ENCODE data around the gene RBFOX1.

The RBFOX1 gene

GRCh38 chr16:7331997-7332396, 648 bp upstream of the RBFOX1 start:
- TF ChIP-seq ZFX (IDR thresholded peaks at IDR 0.05; ENCODE audit: borderline replicate concordance): no peak
- TF ChIP-seq CTCF (IDR thresholded peaks at IDR 0.05): no peak
- H3K27ac ChIP-seq: no peak overlapping the region

- TF ChIP-seq CTCF (IDR thresholded peaks at IDR 0.05) (no peak), ZFX (IDR thresholded peaks at IDR 0.05; ENCODE audit: borderline replicate concordance) (no peak)
- no peak overlapping the region for H3K27ac ChIP-seq
Observed at GRCh38 chr16:7333180-7333725, 608 bp downstream of the RBFOX1 start.

GRCh38 chr16:7334801-7335560, 2.3 kb downstream of the RBFOX1 start:
- no peak for TF ChIP-seq ZFX (IDR thresholded peaks at IDR 0.05; ENCODE audit: borderline replicate concordance)
- no peak for TF ChIP-seq CTCF (IDR thresholded peaks at IDR 0.05)
- H3K27ac ChIP-seq: no peak overlapping the region

- TF ChIP-seq ZFX (IDR thresholded peaks at IDR 0.05; ENCODE audit: borderline replicate concordance): no peak
- no peak overlapping the region for H3K27ac ChIP-seq
Observed at GRCh38 chr16:7335991-7336634, 3.5 kb downstream of the RBFOX1 start.

GRCh38 chr16:7336742-7337141, 4.1 kb downstream of the RBFOX1 start:
- TF ChIP-seq ZFX (IDR thresholded peaks at IDR 0.05; ENCODE audit: borderline replicate concordance) (no peak), CTCF (IDR thresholded peaks at IDR 0.05) (no peak)
- H3K27ac ChIP-seq: no peak overlapping the region

GRCh38 chr16:7338826-7339225, 6.2 kb downstream of the RBFOX1 start:
- TF ChIP-seq CTCF (IDR thresholded peaks at IDR 0.05) (no peak), ZFX (IDR thresholded peaks at IDR 0.05; ENCODE audit: borderline replicate concordance) (no peak)
- H3K27ac ChIP-seq: no peak overlapping the region

GRCh38 chr16:7339700-7340099, 7.1 kb downstream of the RBFOX1 start:
- no peak for TF ChIP-seq CTCF (IDR thresholded peaks at IDR 0.05)
- no peak overlapping the region for H3K27ac ChIP-seq
